Measurements from ENCODE around the gene COX17. TPM values are rescaled to one million over a fixed set of nuclear protein-coding genes. Genes with fewer than 3 reads are reported as not detected.

COX17 gene
- polyA plus RNA-seq, 1 of the 3 experiments (the other 2 are of a cell fraction) = 21.5 TPM

DNA sequence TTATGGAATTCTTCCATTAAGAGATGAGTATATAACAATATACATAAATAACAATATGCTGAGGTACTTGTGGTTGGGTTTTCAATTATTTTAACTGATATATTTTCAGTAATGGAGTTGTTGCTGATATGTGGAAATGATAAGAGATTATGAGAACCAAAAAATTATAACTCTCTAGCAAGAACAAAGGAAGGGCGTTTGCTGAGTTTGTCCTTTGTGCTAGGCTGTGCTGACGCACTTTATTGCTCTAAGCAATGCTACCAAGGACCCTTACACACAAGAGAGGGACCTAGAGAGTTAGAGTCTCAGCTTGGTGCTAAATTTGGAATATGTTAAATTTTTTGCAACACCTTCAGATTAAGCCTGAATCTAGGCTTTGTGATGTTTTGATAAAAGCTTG lies 49.7 kb upstream of the COX17 start:
- DNase-seq = no peak
- no peaks in the 10 kb centered on the region for H3K36me3 ChIP-seq (replicated peaks in 1 of 2; ENCODE audit: control insufficient read depth in 1 of 2, insufficient read depth in 2 of 2, low read length in 1 of 2)
- TF ChIP-seq, protein P1, sequence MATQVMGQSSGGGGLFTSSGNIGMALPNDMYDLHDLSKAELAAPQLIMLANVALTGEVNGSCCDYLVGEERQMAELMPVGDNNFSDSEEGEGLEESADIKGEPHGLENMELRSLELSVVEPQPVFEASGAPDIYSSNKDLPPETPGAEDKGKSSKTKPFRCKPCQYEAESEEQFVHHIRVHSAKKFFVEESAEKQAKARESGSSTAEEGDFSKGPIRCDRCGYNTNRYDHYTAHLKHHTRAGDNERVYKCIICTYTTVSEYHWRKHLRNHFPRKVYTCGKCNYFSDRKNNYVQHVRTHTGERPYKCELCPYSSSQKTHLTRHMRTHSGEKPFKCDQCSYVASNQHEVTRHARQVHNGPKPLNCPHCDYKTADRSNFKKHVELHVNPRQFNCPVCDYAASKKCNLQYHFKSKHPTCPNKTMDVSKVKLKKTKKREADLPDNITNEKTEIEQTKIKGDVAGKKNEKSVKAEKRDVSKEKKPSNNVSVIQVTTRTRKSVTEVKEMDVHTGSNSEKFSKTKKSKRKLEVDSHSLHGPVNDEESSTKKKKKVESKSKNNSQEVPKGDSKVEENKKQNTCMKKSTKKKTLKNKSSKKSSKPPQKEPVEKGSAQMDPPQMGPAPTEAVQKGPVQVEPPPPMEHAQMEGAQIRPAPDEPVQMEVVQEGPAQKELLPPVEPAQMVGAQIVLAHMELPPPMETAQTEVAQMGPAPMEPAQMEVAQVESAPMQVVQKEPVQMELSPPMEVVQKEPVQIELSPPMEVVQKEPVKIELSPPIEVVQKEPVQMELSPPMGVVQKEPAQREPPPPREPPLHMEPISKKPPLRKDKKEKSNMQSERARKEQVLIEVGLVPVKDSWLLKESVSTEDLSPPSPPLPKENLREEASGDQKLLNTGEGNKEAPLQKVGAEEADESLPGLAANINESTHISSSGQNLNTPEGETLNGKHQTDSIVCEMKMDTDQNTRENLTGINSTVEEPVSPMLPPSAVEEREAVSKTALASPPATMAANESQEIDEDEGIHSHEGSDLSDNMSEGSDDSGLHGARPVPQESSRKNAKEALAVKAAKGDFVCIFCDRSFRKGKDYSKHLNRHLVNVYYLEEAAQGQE (IDR thresholded peaks at IDR 0.05; ENCODE audit: low read depth, low read length) = no peak
- TF ChIP-seq, protein P2, sequence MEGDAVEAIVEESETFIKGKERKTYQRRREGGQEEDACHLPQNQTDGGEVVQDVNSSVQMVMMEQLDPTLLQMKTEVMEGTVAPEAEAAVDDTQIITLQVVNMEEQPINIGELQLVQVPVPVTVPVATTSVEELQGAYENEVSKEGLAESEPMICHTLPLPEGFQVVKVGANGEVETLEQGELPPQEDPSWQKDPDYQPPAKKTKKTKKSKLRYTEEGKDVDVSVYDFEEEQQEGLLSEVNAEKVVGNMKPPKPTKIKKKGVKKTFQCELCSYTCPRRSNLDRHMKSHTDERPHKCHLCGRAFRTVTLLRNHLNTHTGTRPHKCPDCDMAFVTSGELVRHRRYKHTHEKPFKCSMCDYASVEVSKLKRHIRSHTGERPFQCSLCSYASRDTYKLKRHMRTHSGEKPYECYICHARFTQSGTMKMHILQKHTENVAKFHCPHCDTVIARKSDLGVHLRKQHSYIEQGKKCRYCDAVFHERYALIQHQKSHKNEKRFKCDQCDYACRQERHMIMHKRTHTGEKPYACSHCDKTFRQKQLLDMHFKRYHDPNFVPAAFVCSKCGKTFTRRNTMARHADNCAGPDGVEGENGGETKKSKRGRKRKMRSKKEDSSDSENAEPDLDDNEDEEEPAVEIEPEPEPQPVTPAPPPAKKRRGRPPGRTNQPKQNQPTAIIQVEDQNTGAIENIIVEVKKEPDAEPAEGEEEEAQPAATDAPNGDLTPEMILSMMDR (IDR thresholded peaks at IDR 0.05) = no peak
- TF ChIP-seq RFX5 (IDR thresholded peaks at IDR 0.05; ENCODE audit: low read length) = no peak
- no peak for TF ChIP-seq NFIC (IDR thresholded peaks at IDR 0.05; ENCODE audit: borderline replicate concordance)
- TF ChIP-seq, protein P3, sequence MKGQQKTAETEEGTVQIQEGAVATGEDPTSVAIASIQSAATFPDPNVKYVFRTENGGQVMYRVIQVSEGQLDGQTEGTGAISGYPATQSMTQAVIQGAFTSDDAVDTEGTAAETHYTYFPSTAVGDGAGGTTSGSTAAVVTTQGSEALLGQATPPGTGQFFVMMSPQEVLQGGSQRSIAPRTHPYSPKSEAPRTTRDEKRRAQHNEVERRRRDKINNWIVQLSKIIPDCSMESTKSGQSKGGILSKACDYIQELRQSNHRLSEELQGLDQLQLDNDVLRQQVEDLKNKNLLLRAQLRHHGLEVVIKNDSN (IDR thresholded peaks at IDR 0.05; ENCODE audit: borderline replicate concordance, low read depth) = no peak
- no peak for TF ChIP-seq SIN3A (IDR thresholded peaks at IDR 0.05; ENCODE audit: borderline replicate concordance, low read depth, low read length)
- no peak for TF ChIP-seq JUND (IDR thresholded peaks at IDR 0.05)
- TF ChIP-seq RCOR1 (IDR thresholded peaks at IDR 0.05; ENCODE audit: low read length) = no peak
- no peak for TF ChIP-seq EP300 (IDR thresholded peaks at IDR 0.05; ENCODE audit: borderline replicate concordance in 1 of 2, low read depth in 1 of 2, low read length in 1 of 2)
- TF ChIP-seq, protein P4, sequence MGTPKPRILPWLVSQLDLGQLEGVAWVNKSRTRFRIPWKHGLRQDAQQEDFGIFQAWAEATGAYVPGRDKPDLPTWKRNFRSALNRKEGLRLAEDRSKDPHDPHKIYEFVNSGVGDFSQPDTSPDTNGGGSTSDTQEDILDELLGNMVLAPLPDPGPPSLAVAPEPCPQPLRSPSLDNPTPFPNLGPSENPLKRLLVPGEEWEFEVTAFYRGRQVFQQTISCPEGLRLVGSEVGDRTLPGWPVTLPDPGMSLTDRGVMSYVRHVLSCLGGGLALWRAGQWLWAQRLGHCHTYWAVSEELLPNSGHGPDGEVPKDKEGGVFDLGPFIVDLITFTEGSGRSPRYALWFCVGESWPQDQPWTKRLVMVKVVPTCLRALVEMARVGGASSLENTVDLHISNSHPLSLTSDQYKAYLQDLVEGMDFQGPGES (IDR thresholded peaks at IDR 0.05; ENCODE audit: low read depth, low read length) = no peak
- no peak for TF ChIP-seq TEAD4 (IDR thresholded peaks at IDR 0.05; ENCODE audit: borderline replicate concordance, insufficient read depth)
- no peak for TF ChIP-seq EZH2phosphoT487 (IDR thresholded peaks at IDR 0.05; ENCODE audit: borderline replicate concordance, low read depth)
- no peak for TF ChIP-seq GATA2 (CRISPR knock-in tag; IDR thresholded peaks at IDR 0.05)
- TF ChIP-seq, protein P5, sequence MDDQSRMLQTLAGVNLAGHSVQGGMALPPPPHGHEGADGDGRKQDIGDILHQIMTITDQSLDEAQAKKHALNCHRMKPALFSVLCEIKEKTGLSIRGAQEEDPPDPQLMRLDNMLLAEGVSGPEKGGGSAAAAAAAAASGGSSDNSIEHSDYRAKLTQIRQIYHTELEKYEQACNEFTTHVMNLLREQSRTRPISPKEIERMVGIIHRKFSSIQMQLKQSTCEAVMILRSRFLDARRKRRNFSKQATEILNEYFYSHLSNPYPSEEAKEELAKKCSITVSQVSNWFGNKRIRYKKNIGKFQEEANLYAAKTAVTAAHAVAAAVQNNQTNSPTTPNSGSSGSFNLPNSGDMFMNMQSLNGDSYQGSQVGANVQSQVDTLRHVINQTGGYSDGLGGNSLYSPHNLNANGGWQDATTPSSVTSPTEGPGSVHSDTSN (IDR thresholded peaks at IDR 0.05) = no peak
- TF ChIP-seq GABPA (IDR thresholded peaks at IDR 0.05; ENCODE audit: low read depth) = no peak
- no peak for TF ChIP-seq FOSL2 (IDR thresholded peaks at IDR 0.05; ENCODE audit: borderline replicate concordance, low read depth)
- no peak for TF ChIP-seq MXI1 (IDR thresholded peaks at IDR 0.05; ENCODE audit: low read depth, low read length)
- no peak overlapping the region for H2AFZ ChIP-seq (ENCODE audit: low read depth)
- H3K79me2 ChIP-seq (ENCODE audit: insufficient read depth) = no peaks in the 10 kb centered on the region
- H4K20me1 ChIP-seq (ENCODE audit: insufficient read depth) = no peaks in the 10 kb centered on the region
- H3K27me3 ChIP-seq (ENCODE audit: insufficient read depth) = no peaks in the 10 kb centered on the region
- H3K9me2 ChIP-seq = no peaks in the 10 kb centered on the region
- CTCF ChIA-PET = no interaction called here
- H3K27ac ChIP-seq (ENCODE audit: low read depth in 2 of 2, low read length in 1 of 2) = no peak overlapping the region
- H3K4me2 ChIP-seq = no peak overlapping the region
- no peak overlapping the region for H3K4me3 ChIP-seq (ENCODE audit: low read depth in 2 of 2, low read length in 1 of 2)
- no peak overlapping the region for H3K9ac ChIP-seq
- peaks cover 9% of the 10 kb centered on the region for H3F3A ChIP-seq (replicated peaks; ENCODE audit: insufficient read depth)
- POLR2A ChIA-PET = no interaction called here
- H3K4me1 ChIP-seq (ENCODE audit: control insufficient read depth in 1 of 2, insufficient read depth in 2 of 2, low read depth in 1 of 2, low read length in 1 of 2) = peaks cover under 1 to 3% of the 10 kb centered on the region in 2 experiments; a peak in 2 of 4 replicates
- H3K9me3 ChIP-seq = no peaks in the 10 kb centered on the region
- WGBS (ENCODE audit: low lambda C conversion rate) = 86% methylated on average over 2 of the region's 2 CpGs
